GM19452 (cell line): Measurements from ENCODE around the gene RNF186.
"Not testable (repeated sequence)": the region's sequence is repeated elsewhere in the genome, so short reads cannot be mapped to it uniquely, and the experiment has no call there.

Source experiments
- ATAC-seq: cut with Tn5 transposase; IDR thresholded peaks from one replicate; pipeline ENCODE4 v1.9.1; 2021; ENCODE audit not compliant: unreplicated experiment

RNF186 gene

DNA sequence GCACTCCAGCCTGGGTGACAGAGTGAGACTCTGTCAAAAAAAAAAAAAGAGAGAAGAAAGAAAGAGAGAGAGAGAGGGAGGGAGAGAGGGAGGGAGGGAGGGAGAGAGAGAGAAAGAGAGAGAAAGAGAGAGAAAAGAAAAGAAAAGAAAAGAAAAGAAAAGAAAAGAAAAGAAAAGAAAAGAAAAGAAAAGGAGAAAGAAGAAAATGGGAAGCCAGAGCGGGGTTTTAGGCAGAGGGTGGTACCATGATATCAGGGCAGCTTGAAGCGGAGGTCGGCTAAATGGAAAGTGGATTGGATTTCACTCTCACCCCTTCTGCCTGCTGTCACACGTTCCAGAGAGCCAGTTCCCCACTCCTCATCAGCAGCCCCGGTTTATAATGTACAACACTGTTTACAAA is 17.3 kb downstream of the RNF186 start:
- ATAC-seq, result no peak

DNA sequence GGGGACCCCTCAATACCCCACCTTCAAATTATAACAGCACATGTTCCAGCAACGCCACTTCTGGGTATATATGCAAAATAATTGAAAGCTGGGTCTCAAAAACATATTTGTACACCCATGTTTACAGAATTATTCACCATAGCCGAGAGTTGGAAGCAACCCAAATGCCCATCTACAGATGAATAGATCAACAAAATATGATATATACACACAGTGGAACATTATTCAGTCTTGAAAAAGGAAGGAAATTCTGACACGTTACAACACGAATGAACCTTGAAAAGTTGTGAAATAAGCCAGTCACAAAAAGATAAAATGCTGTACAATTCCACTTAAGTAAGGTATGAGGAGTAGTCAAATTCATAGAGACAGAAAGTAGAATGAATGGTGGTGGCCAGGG is 20.5 kb downstream of the RNF186 start:
- ATAC-seq, result no peak

- no peak for ATAC-seq
Observed at GRCh38 chr1:19793360-19794046, 21.6 kb downstream of the RNF186 start.

DNA sequence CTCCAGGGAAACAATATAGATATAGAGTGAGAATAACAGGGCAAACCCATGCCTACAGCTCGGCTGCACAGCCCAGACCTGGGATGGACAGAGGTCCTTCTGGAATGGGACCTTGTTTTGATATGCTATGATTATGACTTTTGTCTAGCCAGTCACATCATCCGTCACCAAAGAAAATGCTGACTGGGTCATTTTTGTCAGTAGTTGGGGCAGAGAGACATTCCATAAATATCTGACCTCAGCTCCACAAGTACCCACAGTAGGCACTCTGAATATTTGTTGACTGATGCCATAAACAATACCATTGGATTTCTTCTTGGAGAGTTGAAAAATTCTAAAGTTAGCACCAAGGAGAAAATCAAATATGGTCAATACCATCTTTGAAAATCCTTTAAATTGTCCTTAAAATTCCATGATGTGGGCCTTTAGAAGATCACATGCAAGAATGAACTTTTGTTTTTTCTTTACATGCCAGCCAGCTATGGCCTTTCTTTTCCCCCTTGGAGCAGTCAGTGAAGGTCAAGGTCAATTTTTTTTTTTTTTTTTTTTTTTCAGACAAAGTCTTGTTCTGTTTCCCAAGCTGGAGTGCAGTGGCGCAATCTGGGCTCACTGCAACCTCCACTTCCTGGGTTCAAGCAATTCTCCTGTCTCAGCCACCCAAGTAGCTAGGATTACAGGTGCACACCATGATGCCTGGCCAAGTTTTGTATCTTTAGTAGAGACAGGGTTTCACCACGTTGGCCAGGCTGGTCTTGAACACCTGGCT is 22.7 kb downstream of the RNF186 start:
- ATAC-seq, result no peak

- not testable (repeated sequence) for ATAC-seq
Observed at GRCh38 chr1:19790061-19790975, 24.8 kb downstream of the RNF186 start.

DNA sequence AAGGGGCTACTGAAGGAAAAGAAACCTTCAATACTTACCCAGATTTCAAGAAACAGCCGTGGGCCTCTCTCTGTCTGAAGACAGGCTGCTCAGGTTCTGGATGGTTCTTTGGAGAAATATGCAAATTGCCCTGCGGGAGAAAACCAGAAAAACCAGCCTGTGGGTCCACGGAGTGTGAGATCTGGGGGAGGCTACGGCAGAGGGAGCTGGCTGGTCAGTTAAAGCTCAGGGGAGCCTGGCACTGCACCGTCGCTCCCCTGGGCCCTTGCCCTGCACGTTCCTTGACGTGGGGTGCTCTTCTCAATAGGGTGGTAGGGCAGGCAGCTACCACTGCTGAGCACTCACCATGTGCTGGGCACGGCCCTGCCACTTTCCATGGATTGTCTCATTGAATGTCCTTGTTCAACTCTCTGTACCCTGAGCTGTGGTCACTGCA is 28.1 kb downstream of the RNF186 start:
- ATAC-seq, result no peak

GRCh38 chr1:19785660-19786059 is 29.4 kb downstream of the RNF186 start:
- no peak for ATAC-seq

DNA sequence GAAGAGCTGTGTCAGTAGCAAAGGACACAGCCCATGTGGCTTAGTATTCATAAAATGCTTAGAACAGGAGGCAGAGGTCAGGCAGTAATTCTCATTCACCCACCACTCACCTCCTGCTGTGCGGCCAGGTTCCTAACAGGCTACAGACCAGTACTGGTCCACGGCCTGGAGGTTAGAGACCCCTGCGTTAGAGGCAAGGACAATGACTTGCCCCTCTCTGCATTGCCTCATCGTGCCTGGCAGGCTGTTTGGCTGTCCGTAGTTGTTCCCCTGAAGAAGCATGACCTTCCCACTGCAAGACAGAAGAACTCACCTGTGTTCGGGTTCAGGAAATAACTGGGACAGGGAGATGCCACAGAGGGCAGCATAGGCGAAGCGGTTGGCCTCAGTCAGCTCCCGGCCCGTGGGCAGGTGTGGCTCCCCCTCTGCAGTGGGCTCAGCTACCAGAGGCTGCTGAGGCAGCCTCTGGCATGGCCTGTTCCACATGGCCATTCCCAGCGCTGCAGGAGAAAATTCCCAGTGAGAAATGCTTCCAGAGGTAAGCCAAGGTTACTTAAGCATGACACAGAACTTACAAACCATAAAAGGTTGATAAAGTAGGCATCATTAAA is 34.7 kb downstream of the RNF186 start:
- no peak for ATAC-seq

DNA sequence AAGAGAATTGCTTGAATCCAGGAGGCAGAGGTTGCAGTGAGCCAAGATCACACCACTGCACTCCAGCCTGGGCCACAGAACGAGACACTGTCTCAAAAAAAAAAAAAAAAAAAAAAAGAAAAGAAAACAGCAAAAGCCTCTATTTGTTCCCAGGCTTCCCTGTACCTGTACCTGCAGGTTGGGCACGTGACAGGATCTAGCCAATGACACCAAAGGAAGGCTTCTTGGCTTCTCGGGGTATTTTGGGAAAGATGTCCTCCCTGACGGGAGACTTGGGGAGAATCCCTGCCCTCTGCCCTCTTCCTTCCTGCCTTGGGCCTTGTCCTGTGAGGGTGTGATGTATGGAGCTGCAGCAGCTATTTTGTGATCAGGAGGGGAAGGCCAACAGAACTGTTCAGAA is 38.1 kb downstream of the RNF186 start:
- ATAC-seq, result no peak

DNA sequence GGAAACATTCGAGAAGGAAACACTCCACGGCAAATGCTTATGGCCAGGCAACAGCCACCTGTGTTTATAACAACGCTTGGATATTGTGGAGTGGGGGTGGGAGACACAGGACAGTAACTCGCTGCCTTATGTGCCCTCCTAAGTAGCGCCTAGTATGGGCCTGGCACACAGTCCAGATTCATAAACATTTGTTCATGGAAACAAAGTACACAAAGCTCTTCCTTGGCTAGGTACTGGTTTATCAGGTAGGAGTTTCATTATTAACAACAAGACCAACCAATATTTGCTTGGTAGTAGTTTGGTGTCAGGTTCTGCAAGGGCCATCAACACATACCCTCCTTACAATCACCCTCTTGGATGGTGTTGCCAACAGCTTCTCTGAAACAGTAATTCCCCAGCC is 38.8 kb downstream of the RNF186 start:
- no peak for ATAC-seq

- ATAC-seq, result no peak
Observed at GRCh38 chr1:19775831-19776230, 39.3 kb downstream of the RNF186 start.

DNA sequence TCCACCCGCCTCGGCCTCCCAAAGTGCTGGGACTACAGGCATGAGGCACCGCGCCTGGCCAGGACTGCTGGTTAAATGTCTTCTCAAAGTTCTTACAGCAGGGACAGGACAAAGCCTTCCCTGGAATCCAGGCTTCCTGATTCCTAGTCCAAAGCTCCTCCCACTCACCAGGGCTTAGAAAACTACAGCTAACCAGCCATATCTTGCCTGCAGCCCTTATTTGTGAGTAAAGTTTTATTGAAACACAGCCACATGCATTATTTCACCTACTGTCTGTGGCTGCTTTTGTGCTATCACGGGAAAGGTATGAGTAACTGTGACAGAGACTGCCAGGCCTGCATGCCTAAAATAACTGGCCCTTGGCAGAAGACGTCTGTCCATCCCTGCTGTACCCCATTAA is 39.8 kb downstream of the RNF186 start:
- ATAC-seq, result no peak

DNA sequence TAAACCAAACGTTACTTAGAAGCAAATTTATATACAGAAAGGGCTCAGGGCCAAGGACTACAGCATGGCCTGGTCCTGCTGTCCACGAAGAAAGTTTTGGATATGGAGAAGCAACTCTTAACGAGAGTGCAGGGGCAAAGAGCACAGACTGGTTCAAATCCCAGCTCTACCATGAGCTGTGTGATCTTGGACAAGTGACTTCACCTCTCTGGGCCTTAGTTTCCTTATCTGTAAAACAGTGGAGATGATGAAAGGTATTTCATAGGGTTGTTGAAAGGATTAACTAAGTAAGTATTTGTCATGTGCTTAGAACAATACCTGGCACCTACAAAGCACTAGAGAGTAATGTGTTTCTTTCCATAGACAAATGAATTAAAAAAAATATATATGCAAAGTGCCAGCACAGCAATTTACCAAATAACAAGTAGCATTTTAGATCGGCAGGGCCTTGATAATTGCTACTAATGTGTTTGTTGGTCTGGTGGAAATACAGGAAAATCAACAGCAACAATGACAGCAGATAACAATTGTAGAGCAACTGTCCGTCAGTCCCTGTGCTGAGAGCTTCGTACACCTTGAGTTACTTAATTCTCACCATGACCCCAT is 40.8 kb downstream of the RNF186 start:
- ATAC-seq, result no peak

GRCh38 chr1:19773485-19773884 is 41.6 kb downstream of the RNF186 start:
- no peak for ATAC-seq

DNA sequence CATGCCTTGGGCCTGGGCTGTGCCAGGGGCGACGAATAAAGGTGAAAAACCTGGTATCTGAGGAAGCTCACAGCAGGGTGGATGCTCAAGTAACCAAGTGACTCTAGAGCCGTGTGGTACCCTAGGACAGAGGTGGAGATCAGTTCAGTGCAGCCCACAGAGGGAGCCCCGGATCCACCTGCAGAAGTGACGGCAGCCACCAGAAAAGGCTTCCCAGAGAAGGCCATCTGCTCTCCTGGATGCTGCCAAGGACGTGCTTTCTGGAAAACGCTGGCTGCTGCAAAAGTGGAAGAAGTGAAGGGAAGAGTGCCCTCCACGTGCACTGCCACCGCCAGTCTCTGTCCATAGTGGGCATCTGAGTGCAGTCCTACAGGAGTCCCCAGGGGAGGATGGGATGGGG is 43.0 kb downstream of the RNF186 start:
- ATAC-seq, result no peak

DNA sequence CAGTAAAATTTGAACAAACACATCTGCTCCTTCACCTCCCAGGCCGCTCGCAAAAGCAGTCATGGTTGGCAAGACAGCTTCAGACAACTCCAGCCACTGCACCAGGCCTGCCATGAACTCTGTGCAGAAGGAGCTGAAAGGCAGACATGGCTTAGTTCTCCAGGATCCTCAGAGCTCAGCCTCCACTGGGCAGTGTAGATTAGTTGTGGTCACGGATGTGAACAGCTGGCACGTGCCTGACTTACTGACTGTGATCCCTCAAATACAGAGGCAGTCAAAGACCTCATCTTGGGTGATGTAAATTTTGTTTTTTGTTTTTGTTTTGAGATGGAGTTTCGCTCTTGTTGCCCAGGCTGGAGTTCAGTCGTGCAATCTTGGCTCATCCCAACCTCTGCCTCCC is 43.7 kb downstream of the RNF186 start:
- no peak for ATAC-seq

GRCh38 chr1:19770436-19771190 is 44.5 kb downstream of the RNF186 start:
- ATAC-seq, result no peak

DNA sequence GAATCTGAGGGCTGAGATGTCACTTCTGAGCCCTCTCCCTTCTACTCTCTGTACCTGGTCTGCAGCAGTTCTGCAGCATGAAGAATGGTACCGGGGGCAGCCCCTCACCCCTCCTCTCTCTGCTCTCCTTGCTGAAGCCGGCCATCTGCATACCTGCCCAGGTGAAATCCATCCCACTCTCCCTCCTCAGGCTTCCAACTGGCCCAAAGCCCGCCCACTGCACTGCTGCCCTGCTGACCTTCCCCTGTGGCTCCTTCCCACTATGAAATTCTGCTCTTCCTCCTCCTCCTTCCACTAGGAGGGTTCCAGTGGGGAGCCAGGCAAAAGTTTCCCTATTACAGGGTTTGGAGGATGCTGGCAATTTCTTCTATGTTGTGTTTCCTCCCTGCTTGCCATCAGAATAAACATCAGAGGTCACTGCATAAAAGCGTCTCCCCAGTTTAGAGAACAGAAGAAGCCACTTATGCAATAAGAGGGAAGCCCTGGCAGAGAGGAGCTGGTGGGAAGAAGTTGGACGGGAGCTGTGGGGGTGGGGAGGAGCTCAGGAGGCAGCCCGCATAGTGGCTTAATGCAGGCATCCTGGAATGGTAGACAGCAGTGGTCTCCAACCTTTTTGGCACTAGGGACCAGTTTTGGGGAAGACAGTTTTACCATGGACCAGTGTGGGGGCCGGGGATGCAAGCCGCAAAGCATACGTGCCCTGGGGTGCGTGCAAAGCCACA is 45.7 kb downstream of the RNF186 start:
- no peak for ATAC-seq
